HEK293 (cell line): Measurements from ENCODE around the gene PBRM1.

Source experiments
- GLIS1 ChIP-seq: fragments of 450-650 bp; formaldehyde crosslinking; IDR thresholded peaks from 2 replicates; pipeline ENCODE4 v1.5.1; 2016; ENCODE audit warnings: missing biosample characterization, missing genetic modification characterization
- GLIS2 ChIP-seq: fragments of 450-650 bp; formaldehyde crosslinking; IDR thresholded peaks from 2 replicates; pipeline ENCODE4 v1.5.1; 2016; ENCODE audit warnings: missing biosample characterization, missing genetic modification characterization
- KLF16 ChIP-seq: fragments of 450-650 bp; formaldehyde crosslinking; IDR thresholded peaks from 2 replicates; pipeline ENCODE4 v1.5.1; 2017; ENCODE audit warnings: missing biosample characterization, missing genetic modification characterization
- KLF8 ChIP-seq: fragments of 450-650 bp; formaldehyde crosslinking; IDR thresholded peaks from 2 replicates; pipeline ENCODE4 v1.5.1; 2016; ENCODE audit warnings: missing biosample characterization, missing genetic modification characterization
- KLF9 ChIP-seq: fragments of 450-650 bp; formaldehyde crosslinking; IDR thresholded peaks from 2 replicates; pipeline ENCODE4 v1.5.1; 2016; ENCODE audit warnings: missing biosample characterization, missing genetic modification characterization, low read depth
- SP3 ChIP-seq: fragments of 450-650 bp; formaldehyde crosslinking; IDR thresholded peaks from 2 replicates; pipeline ENCODE4 v1.5.1; 2016; ENCODE audit warnings: missing biosample characterization, missing genetic modification characterization
- ZBTB8A ChIP-seq: fragments of 450-650 bp; formaldehyde crosslinking; IDR thresholded peaks from 2 replicates; pipeline ENCODE4 v1.5.1; 2016; ENCODE audit warnings: missing biosample characterization, missing genetic modification characterization
- ZFP69B ChIP-seq: fragments of 450-650 bp; formaldehyde crosslinking; IDR thresholded peaks from 2 replicates; pipeline ENCODE4 v1.5.1; 2016; ENCODE audit warnings: missing biosample characterization, missing genetic modification characterization
- ZIC2 ChIP-seq: fragments of 450-650 bp; formaldehyde crosslinking; IDR thresholded peaks from 2 replicates; pipeline ENCODE4 v1.5.1; 2016; ENCODE audit warnings: missing biosample characterization, missing genetic modification characterization
- ZNF132 ChIP-seq: fragments of 450-650 bp; formaldehyde crosslinking; IDR thresholded peaks from 2 replicates; pipeline ENCODE4 v1.5.1; 2017; ENCODE audit warnings: missing biosample characterization, missing genetic modification characterization, borderline replicate concordance
- ZNF138 ChIP-seq: fragments of 450-650 bp; formaldehyde crosslinking; IDR thresholded peaks from 2 replicates; pipeline ENCODE4 v1.5.1; 2016; ENCODE audit warnings: missing biosample characterization, missing genetic modification characterization, borderline replicate concordance
- ZNF239 ChIP-seq: fragments of 450-650 bp; formaldehyde crosslinking; IDR thresholded peaks from 2 replicates; pipeline ENCODE4 v1.5.1; 2016; ENCODE audit warnings: missing biosample characterization, missing genetic modification characterization
- ZNF423 ChIP-seq: fragments of 450-650 bp; formaldehyde crosslinking; IDR thresholded peaks from 2 replicates; pipeline ENCODE4 v1.5.1; 2016; ENCODE audit warnings: missing biosample characterization, missing genetic modification characterization
- ZNF433 ChIP-seq: fragments of 450-650 bp; formaldehyde crosslinking; IDR thresholded peaks from 2 replicates; pipeline ENCODE4 v1.5.1; 2016; ENCODE audit warnings: missing biosample characterization, missing genetic modification characterization, low read depth
- ZNF501 ChIP-seq: fragments of 450-650 bp; formaldehyde crosslinking; IDR thresholded peaks from 2 replicates; pipeline ENCODE4 v1.5.1; 2016; ENCODE audit warnings: missing biosample characterization, missing genetic modification characterization
- ZNF521 ChIP-seq: fragments of 450-650 bp; formaldehyde crosslinking; IDR thresholded peaks from 2 replicates; pipeline ENCODE4 v1.5.1; 2017; ENCODE audit warnings: missing biosample characterization, mild to moderate bottlenecking, missing genetic modification characterization
- ZNF544 ChIP-seq: fragments of 450-650 bp; formaldehyde crosslinking; IDR thresholded peaks from 2 replicates; pipeline ENCODE4 v1.5.0; 2017; ENCODE audit warnings: missing biosample characterization, missing genetic modification characterization
- ZNF549 ChIP-seq: fragments of 450-650 bp; IDR thresholded peaks from 2 replicates; pipeline ENCODE4 v1.5.1; 2018; ENCODE audit warnings: missing biosample characterization, missing genetic modification characterization, mild to moderate bottlenecking, inconsistent platforms, moderate library complexity
- ZNF585B ChIP-seq: fragments of 450-650 bp; formaldehyde crosslinking; IDR thresholded peaks from 2 replicates; pipeline ENCODE4 v1.5.1; 2016; ENCODE audit warnings: missing biosample characterization, missing genetic modification characterization
- ZNF658 ChIP-seq: fragments of 450-650 bp; formaldehyde crosslinking; IDR thresholded peaks from 2 replicates; pipeline ENCODE4; 2016; ENCODE audit warnings: missing biosample characterization, missing genetic modification characterization
- TF ChIP-seq, protein P1 (sequence below): fragments of 450-650 bp; formaldehyde crosslinking; IDR thresholded peaks from 2 replicates; pipeline ENCODE4 v1.5.1; 2017; ENCODE audit warnings: missing biosample characterization, missing genetic modification characterization
- TF ChIP-seq, protein P2 (sequence below): fragments of 450-650 bp; formaldehyde crosslinking; IDR thresholded peaks from 2 replicates; pipeline ENCODE4 v1.5.1; 2016; ENCODE audit warnings: missing biosample characterization, missing genetic modification characterization
- TF ChIP-seq, protein P3 (sequence below): fragments of 450-650 bp; formaldehyde crosslinking; IDR thresholded peaks from 2 replicates; pipeline ENCODE4 v1.5.1; 2017; ENCODE audit warnings: missing biosample characterization, mild to moderate bottlenecking, missing genetic modification characterization, moderate library complexity
- TF ChIP-seq, protein P4 (sequence below): fragments of 450-650 bp; formaldehyde crosslinking; conservative IDR thresholded peaks from 2 replicates; pipeline ENCODE4 v1.5.1; 2016; ENCODE audit warnings: low read depth, missing biosample characterization, missing genetic modification characterization
- TF ChIP-seq, protein P5 (sequence below): fragments of 450-650 bp; formaldehyde crosslinking; optimal IDR thresholded peaks from 2 replicates; pipeline ENCODE3; 2016; ENCODE audit warnings: missing biosample characterization, mild to moderate bottlenecking, missing genetic modification characterization
- TF ChIP-seq, protein P6 (sequence below): fragments of 450-650 bp; formaldehyde crosslinking; IDR thresholded peaks from 2 replicates; pipeline ENCODE4 v1.5.1; 2017; ENCODE audit warnings: missing biosample characterization, missing genetic modification characterization

PBRM1 gene

DNA sequence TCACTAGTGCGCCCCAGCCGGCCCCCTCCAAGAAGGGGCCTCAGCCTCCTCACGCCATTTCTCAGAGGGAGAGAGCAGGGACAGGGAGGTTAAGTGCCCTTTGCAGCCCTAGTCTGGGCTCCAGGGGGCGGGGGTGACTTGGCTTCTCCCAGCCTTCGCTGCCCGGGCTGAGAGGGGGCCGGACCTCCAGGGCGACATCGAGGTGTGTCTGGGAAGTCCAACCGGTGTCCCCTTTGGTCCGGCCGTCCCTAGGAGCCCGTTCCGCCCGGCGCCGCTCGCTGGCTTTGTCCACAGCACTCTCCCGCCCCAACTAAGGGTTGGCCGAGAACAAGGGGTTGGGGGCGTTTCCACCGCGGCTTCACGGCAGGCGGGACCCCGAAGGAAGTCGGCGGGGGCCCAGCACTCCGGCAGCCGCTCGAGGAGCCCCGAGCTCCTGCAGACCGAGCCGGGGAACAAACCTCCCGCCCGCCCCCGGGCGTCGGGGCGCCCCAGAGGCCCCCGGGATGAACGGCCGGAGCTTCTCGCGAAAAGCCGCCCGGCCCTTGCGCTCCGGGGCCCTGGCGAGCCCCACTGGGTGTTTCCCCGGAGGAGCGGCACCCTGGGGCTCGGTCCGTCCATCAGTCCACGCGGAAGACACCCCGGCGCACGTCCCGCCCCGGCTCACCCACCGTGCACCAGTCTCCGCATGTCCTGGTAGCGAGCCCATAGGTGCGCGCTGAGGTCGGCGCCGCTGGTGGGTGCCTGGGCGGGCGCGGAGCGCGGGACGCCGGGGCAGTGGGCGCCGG, 152.7 kb downstream of the PBRM1 start (continued):
- peak; percentile 58 for TF ChIP-seq ZIC2 (tag by site-specific recombination)
- peak; percentile 92 for TF ChIP-seq ZBTB8A (tag by site-specific recombination)
- 0 out of 2 replicates have a peak, but pooled peaks have one; percentile 9 for TF ChIP-seq GLIS2 (tag by site-specific recombination)
- no peak for TF ChIP-seq ZNF549
- no peak for TF ChIP-seq ZNF501 (tag by site-specific recombination)
- TF ChIP-seq ZNF521 (tag by site-specific recombination) = no peak
- TF ChIP-seq ZNF138 (tag by site-specific recombination) = no peak
- TF ChIP-seq, protein P1, sequence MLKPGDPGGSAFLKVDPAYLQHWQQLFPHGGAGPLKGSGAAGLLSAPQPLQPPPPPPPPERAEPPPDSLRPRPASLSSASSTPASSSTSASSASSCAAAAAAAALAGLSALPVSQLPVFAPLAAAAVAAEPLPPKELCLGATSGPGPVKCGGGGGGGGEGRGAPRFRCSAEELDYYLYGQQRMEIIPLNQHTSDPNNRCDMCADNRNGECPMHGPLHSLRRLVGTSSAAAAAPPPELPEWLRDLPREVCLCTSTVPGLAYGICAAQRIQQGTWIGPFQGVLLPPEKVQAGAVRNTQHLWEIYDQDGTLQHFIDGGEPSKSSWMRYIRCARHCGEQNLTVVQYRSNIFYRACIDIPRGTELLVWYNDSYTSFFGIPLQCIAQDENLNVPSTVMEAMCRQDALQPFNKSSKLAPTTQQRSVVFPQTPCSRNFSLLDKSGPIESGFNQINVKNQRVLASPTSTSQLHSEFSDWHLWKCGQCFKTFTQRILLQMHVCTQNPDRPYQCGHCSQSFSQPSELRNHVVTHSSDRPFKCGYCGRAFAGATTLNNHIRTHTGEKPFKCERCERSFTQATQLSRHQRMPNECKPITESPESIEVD (tag by site-specific recombination) = no peak
- TF ChIP-seq ZNF544 = no peak
- no peak for TF ChIP-seq ZNF239 (tag by site-specific recombination)
- TF ChIP-seq KLF16 (tag by site-specific recombination) = no peak
- TF ChIP-seq ZNF423 (tag by site-specific recombination) = peak; percentile 62
- TF ChIP-seq, protein P2, sequence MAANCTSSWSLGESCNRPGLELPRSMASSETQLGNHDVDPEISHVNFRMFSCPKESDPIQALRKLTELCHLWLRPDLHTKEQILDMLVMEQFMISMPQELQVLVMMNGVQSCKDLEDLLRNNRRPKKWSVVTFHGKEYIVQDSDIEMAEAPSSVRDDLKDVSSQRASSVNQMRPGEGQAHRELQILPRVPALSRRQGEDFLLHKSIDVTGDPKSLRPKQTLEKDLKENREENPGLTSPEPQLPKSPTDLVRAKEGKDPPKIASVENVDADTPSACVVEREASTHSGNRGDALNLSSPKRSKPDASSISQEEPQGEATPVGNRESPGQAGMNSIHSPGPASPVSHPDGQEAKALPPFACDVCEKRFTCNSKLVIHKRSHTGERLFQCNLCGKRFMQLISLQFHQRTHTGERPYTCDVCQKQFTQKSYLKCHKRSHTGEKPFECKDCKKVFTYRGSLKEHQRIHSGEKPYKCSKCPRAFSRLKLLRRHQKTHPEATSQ (tag by site-specific recombination) = no peak
- TF ChIP-seq, protein P3, sequence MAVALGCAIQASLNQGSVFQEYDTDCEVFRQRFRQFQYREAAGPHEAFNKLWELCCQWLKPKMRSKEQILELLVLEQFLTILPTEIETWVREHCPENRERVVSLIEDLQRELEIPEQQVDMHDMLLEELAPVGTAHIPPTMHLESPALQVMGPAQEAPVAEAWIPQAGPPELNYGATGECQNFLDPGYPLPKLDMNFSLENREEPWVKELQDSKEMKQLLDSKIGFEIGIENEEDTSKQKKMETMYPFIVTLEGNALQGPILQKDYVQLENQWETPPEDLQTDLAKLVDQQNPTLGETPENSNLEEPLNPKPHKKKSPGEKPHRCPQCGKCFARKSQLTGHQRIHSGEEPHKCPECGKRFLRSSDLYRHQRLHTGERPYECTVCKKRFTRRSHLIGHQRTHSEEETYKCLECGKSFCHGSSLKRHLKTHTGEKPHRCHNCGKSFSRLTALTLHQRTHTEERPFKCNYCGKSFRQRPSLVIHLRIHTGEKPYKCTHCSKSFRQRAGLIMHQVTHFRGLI (tag by site-specific recombination) = 0 out of 2 replicates have a peak, but pooled peaks have one; percentile 44
- no peak for TF ChIP-seq ZNF433 (tag by site-specific recombination)
- no peak for TF ChIP-seq ZNF132 (tag by site-specific recombination)
- no peak for TF ChIP-seq ZNF658 (tag by site-specific recombination)
- TF ChIP-seq, protein P4, sequence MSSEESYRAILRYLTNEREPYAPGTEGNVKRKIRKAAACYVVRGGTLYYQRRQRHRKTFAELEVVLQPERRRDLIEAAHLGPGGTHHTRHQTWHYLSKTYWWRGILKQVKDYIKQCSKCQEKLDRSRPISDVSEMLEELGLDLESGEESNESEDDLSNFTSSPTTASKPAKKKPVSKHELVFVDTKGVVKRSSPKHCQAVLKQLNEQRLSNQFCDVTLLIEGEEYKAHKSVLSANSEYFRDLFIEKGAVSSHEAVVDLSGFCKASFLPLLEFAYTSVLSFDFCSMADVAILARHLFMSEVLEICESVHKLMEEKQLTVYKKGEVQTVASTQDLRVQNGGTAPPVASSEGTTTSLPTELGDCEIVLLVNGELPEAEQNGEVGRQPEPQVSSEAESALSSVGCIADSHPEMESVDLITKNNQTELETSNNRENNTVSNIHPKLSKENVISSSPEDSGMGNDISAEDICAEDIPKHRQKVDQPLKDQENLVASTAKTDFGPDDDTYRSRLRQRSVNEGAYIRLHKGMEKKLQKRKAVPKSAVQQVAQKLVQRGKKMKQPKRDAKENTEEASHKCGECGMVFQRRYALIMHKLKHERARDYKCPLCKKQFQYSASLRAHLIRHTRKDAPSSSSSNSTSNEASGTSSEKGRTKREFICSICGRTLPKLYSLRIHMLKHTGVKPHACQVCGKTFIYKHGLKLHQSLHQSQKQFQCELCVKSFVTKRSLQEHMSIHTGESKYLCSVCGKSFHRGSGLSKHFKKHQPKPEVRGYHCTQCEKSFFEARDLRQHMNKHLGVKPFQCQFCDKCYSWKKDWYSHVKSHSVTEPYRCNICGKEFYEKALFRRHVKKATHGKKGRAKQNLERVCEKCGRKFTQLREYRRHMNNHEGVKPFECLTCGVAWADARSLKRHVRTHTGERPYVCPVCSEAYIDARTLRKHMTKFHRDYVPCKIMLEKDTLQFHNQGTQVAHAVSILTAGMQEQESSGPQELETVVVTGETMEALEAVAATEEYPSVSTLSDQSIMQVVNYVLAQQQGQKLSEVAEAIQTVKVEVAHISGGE = peak; percentile 66
- TF ChIP-seq, protein P5, sequence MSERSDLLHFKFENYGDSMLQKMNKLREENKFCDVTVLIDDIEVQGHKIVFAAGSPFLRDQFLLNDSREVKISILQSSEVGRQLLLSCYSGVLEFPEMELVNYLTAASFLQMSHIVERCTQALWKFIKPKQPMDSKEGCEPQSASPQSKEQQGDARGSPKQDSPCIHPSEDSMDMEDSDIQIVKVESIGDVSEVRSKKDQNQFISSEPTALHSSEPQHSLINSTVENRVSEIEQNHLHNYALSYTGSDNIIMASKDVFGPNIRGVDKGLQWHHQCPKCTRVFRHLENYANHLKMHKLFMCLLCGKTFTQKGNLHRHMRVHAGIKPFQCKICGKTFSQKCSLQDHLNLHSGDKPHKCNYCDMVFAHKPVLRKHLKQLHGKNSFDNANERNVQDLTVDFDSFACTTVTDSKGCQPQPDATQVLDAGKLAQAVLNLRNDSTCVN = peak; percentile 68
- peak; percentile 45 for TF ChIP-seq GLIS1
- TF ChIP-seq ZNF585B (tag by site-specific recombination) = no peak
- TF ChIP-seq KLF9 (tag by site-specific recombination) = 0 out of 2 replicates have a peak, but pooled peaks have one; percentile 45
- TF ChIP-seq SP3 (tag by site-specific recombination) = peak; percentile 47; the same call in 1 of the 2 replicates
- no peak for TF ChIP-seq ZFP69B
- TF ChIP-seq, protein P6, sequence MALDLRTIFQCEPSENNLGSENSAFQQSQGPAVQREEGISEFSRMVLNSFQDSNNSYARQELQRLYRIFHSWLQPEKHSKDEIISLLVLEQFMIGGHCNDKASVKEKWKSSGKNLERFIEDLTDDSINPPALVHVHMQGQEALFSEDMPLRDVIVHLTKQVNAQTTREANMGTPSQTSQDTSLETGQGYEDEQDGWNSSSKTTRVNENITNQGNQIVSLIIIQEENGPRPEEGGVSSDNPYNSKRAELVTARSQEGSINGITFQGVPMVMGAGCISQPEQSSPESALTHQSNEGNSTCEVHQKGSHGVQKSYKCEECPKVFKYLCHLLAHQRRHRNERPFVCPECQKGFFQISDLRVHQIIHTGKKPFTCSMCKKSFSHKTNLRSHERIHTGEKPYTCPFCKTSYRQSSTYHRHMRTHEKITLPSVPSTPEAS (tag by site-specific recombination) = no peak
- peak; percentile 31; the same call in 1 of the 2 replicates for TF ChIP-seq KLF8 (tag by site-specific recombination)
